Tibial artery (tissue), 4 donors: ENCODE measurements around the gene GSTM2.

Source experiments
- DNase-seq, 2 donors: peaks; one replicate each; pipeline ENCODE4 v3.0.0-alpha.2; 2019
- H3K27ac ChIP-seq, 2 donors: fragments of 200-600 bp; sonication (generic) in 1 of 2; 1 replicate in 1 of 2; 2 replicates in 1 of 2; pipeline ENCODE4 v1.5.1; 2018 to 2019; ENCODE audit warnings: mild to moderate bottlenecking in 1 of 2
- H3K27me3 ChIP-seq, 2 donors: fragments of 200-600 bp; sonication (generic) in 1 of 2; one replicate each; pipeline versions ENCODE4 v1.5.1 to v1.6.0; 2016 to 2019
- H3K36me3 ChIP-seq, 3 donors: fragments of 200-600 bp; sonication (generic) in 2 of 3; one replicate each; pipeline ENCODE4 v1.5.1; 2016 to 2019; ENCODE audit warnings: mild to moderate bottlenecking in 2 of 3
- H3K4me1 ChIP-seq, 4 donors: fragments of 200-600 bp; sonication (generic) in 2 of 4; 1 replicate in 3 of 4; 2 replicates in 1 of 4; pipeline ENCODE4 v1.5.1; 2016 to 2019
- H3K4me3 ChIP-seq, 2 donors: fragments of 200-600 bp; sonication (generic) in 1 of 2; 1 replicate in 1 of 2; 2 replicates in 1 of 2; pipeline ENCODE4 v1.5.1; 2018 to 2019; ENCODE audit warnings: mild to moderate bottlenecking in 2 of 2
- H3K9me3 ChIP-seq, 3 donors: fragments of 200-600 bp; sonication (generic) in 1 of 3; one replicate each; pipeline ENCODE4 v1.5.1; 2016 to 2019
- intact Hi-C: fragments of 100-400 bp; cut with DNase I; formaldehyde crosslinking; loops from one replicate; pipeline ENCODE4 v1.15.0; 2023; ENCODE audit warnings: low total_unique reads
- TF ChIP-seq, protein P1 (sequence below), 2 experiments: fragments of 200-600 bp in 1 of 2; fragments of 450-650 bp in 1 of 2; IDR thresholded peaks; one replicate each; pipeline ENCODE4 v1.5.1; 2017 to 2019; ENCODE audit warnings: antibody characterized with exemption in 2 of 2, mild to moderate bottlenecking in 1 of 2, moderate library complexity in 1 of 2

The GSTM2 gene

DNA sequence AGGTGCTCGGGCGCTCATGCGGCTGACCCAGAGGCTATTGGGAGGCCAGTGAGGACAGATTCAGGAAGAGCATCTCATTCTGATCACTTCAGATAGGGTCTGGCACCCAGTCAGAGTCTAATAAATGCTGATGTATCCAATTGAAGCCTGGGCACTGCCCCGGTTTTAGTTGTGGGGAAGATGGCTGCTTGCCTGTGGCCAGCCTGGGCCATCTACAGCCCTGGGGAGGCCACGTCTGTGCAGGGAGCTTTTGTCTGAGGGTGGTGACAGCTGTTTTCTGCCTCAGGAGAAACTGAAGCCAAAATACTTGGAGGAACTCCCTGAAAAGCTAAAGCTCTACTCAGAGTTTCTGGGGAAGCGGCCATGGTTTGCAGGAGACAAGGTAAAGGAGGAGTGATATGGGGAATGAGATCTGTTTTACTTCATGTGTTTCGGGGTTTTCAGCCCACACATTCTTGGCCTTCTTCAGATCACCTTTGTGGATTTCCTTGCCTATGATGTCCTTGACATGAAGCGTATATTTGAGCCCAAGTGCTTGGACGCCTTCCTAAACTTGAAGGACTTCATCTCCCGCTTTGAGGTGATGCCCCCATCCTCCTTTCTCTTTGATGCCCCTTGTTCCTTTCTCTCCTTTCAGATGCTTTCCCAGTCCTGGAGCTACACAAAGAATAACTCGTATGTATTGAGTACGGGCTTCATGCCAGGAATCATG lies 47.0 kb downstream of the GSTM2 start:
- Histone ChIP-seq H3K4me1 (no peaks in the 10 kb centered on the region), H3K36me3 (no peaks in the 10 kb centered on the region), H3K27me3 (peaks cover 0 to 8% of the 10 kb centered on the region in 2 donors), H3K4me3 (no peak overlapping the region), H3K27ac (no peak overlapping the region), H3K9me3 (no peaks in the 10 kb centered on the region)
- TF ChIP-seq, protein P1, sequence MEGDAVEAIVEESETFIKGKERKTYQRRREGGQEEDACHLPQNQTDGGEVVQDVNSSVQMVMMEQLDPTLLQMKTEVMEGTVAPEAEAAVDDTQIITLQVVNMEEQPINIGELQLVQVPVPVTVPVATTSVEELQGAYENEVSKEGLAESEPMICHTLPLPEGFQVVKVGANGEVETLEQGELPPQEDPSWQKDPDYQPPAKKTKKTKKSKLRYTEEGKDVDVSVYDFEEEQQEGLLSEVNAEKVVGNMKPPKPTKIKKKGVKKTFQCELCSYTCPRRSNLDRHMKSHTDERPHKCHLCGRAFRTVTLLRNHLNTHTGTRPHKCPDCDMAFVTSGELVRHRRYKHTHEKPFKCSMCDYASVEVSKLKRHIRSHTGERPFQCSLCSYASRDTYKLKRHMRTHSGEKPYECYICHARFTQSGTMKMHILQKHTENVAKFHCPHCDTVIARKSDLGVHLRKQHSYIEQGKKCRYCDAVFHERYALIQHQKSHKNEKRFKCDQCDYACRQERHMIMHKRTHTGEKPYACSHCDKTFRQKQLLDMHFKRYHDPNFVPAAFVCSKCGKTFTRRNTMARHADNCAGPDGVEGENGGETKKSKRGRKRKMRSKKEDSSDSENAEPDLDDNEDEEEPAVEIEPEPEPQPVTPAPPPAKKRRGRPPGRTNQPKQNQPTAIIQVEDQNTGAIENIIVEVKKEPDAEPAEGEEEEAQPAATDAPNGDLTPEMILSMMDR (IDR thresholded peaks at IDR 0.05), result no peak
- intact Hi-C loops, result no loop called here
- DNase-seq, result no peak

DNA sequence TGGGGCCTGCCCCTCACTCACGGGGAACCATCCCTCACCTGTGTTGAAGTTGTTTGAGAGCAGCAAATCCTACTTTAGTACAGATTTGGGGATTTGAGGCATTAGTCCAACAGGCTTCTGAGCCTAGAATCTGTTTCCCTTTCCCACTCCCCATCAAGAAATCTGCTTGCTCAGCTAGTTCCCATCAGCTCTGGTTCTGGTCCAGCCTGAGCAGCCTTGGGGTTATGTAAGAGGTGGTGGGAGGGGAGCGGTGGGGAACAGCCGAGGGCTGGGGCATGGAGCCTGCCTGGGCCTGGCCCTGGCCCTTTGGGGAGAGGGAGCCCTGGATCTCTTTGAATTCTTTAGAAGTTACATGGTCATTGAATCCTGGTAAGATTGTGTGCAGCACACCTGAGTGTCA lies 48.3 kb downstream of the GSTM2 start:
- TF ChIP-seq, protein P1 (IDR thresholded peaks at IDR 0.05), result no peak
- intact Hi-C loops, result no loop called here
- H3K27ac ChIP-seq, result no peak overlapping the region

DNA sequence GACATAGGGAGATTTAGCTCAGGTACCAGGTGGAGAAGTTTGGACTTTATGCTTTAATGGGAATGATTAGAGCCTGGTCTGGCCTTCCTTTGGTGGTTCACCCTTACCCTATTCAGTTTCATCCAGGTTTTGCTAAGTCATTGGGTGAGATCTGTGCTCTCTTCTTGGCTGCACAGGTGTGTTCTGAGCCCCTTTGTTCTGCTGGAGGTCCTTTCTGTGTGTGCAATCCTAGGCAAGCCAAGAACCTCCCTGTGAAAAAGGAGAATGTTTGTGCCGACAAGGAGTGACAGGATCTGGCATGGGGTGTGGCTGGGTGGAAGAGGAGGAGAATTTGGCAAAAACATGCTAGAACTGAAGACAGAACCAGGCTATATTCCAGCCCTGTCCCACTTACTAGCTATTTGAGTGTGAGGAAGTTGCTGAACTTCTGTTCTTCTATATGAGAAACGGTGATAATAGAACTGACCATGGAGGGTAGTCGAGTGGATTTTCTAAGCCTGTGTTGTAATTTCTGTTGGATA lies 48.8 kb downstream of the GSTM2 start:
- DNase-seq, result no peak
- no peaks in the 10 kb centered on the region for H3K4me1 ChIP-seq
- H3K27ac ChIP-seq, result no peak overlapping the region
- H3K27me3 ChIP-seq, result peaks cover 0 to 8% of the 10 kb centered on the region in 2 donors
- no peaks in the 10 kb centered on the region for H3K9me3 ChIP-seq
- H3K4me3 ChIP-seq, result no peak overlapping the region
- intact Hi-C loops, result no loop called here
- TF ChIP-seq, protein P1 (IDR thresholded peaks at IDR 0.05), result no peak
- no peaks in the 10 kb centered on the region for H3K36me3 ChIP-seq

More for the DNA sequence above, 48.3 kb downstream of the GSTM2 start:
- H3K4me1 ChIP-seq, result no peaks in the 10 kb centered on the region
- no peak for DNase-seq
- no peak overlapping the region for H3K4me3 ChIP-seq
- peaks cover 0 to 8% of the 10 kb centered on the region in 2 donors for H3K27me3 ChIP-seq
- H3K36me3 ChIP-seq, result no peaks in the 10 kb centered on the region
- H3K9me3 ChIP-seq, result no peaks in the 10 kb centered on the region

DNA sequence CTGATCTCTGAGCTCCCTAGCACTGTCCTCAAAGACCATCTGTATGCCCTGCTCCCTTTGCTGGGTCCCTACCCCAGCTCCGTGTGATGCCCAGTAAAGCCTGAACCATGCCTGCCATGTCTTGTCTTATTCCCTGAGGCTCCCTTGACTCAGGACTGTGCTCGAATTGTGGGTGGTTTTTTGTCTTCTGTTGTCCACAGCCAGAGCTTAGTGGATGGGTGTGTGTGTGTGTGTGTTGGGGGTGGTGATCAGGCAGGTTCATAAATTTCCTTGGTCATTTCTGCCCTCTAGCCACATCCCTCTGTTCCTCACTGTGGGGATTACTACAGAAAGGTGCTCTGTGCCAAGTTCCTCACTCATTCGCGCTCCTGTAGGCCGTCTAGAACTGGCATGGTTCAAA lies 49.9 kb downstream of the GSTM2 start:
- no peak overlapping the region for H3K27ac ChIP-seq
- no peaks in the 10 kb centered on the region for H3K4me1 ChIP-seq
- H3K36me3 ChIP-seq, result no peaks in the 10 kb centered on the region
- peaks cover 0 to 8% of the 10 kb centered on the region in 2 donors for H3K27me3 ChIP-seq
- no peak for DNase-seq
- intact Hi-C loops, result no loop called here
- no peaks in the 10 kb centered on the region for H3K9me3 ChIP-seq
- TF ChIP-seq, protein P1 (IDR thresholded peaks at IDR 0.05), result no peak
- no peak overlapping the region for H3K4me3 ChIP-seq

DNA sequence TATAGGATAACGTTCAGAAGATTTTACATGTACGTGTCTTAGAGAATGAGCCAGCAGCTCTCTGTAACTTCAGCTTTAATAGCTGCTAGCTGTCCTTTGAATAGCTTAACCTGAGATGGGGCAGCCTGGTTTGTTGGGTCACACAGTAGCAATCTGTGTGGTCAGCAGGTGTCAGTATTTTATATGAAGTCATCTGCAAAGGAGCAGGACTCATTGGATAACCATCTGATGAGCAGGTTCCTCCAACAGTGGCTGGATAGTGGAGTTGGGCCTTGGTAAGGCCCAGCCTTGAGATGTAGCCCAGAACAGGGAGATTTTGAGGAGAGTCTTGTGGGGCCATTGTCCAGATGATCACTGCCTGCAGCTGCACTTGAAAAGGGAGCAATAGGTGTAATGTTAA lies 50.6 kb downstream of the GSTM2 start:
- H3K36me3 ChIP-seq, result no peaks in the 10 kb centered on the region
- peaks cover 0 to 7% of the 10 kb centered on the region in 2 donors for H3K27me3 ChIP-seq
- no peak overlapping the region for H3K4me3 ChIP-seq
- H3K4me1 ChIP-seq, result no peaks in the 10 kb centered on the region
- DNase-seq, result no peak
- TF ChIP-seq, protein P1 (IDR thresholded peaks at IDR 0.05), result no peak
- intact Hi-C loops, result no loop called here
- no peak overlapping the region for H3K27ac ChIP-seq
- no peaks in the 10 kb centered on the region for H3K9me3 ChIP-seq
